Ramos (cell line): ENCODE measurements around the gene SOST.

ENCODE experiments used
- in situ Hi-C: fragments of 300-500 bp; cut with MboI; formaldehyde crosslinking; loops from one replicate; pipeline ENCODE4 v1.14.3; 2022; ENCODE audit warnings: low sequenced_read_pairs; ENCODE audit not compliant: unreplicated experiment

The SOST gene

GRCh38 chr17:43753493-43754129 is 5.0 kb downstream of the SOST start:
- in situ Hi-C loops, result loop anchor here (5.0 kb wide), 1 partner anchor 56 kb away; no protein-coding TSS in a partner anchor

- in situ Hi-C loops, result loop anchor here (5.0 kb wide), 1 partner anchor 53 kb away; no protein-coding TSS in a partner anchor
Observed at GRCh38 chr17:43750153-43750552, 8.4 kb downstream of the SOST start.

- in situ Hi-C loops, result no loop called here
Observed at GRCh38 chr17:43745541-43745940, 13.1 kb downstream of the SOST start.

- in situ Hi-C loops, result no loop called here
Observed at GRCh38 chr17:43741636-43742035, 17.0 kb downstream of the SOST start.

GRCh38 chr17:43740541-43740940 is 18.1 kb downstream of the SOST start:
- in situ Hi-C loops, result no loop called here

GRCh38 chr17:43737722-43738121 is 20.9 kb downstream of the SOST start:
- in situ Hi-C loops, result no loop called here

- in situ Hi-C loops, result no loop called here
Observed at GRCh38 chr17:43736389-43736788, 22.2 kb downstream of the SOST start.

GRCh38 chr17:43734376-43734775 is 24.2 kb downstream of the SOST start:
- in situ Hi-C loops, result no loop called here

- in situ Hi-C loops, result no loop called here
Observed at GRCh38 chr17:43733956-43734355, 24.6 kb downstream of the SOST start.

- in situ Hi-C loops, result no loop called here
Observed at GRCh38 chr17:43732958-43733357, 25.6 kb downstream of the SOST start.

- in situ Hi-C loops, result no loop called here
Observed at GRCh38 chr17:43728081-43728480, 30.5 kb downstream of the SOST start.

- in situ Hi-C loops, result no loop called here
Observed at GRCh38 chr17:43723697-43724359, 34.8 kb downstream of the SOST start.

GRCh38 chr17:43722870-43723665 is 35.5 kb downstream of the SOST start:
- in situ Hi-C loops, result no loop called here

- in situ Hi-C loops, result no loop called here
Observed at GRCh38 chr17:43722269-43722619, 36.3 kb downstream of the SOST start.

- in situ Hi-C loops, result no loop called here
Observed at GRCh38 chr17:43721537-43722268, 36.9 kb downstream of the SOST start.

- in situ Hi-C loops, result no loop called here
Observed at GRCh38 chr17:43720311-43721060, 38.1 kb downstream of the SOST start.

GRCh38 chr17:43719578-43719977 is 39.0 kb downstream of the SOST start:
- in situ Hi-C loops, result no loop called here

- in situ Hi-C loops, result no loop called here
Observed at GRCh38 chr17:43718544-43718943, 40.0 kb downstream of the SOST start.

- in situ Hi-C loops, result no loop called here
Observed at GRCh38 chr17:43717913-43718312, 40.7 kb downstream of the SOST start.
